CD4-positive, alpha-beta T cell treated with Interleukin-21 for 1 hour (primary cell): ENCODE measurements around the gene DKKL1.

Experiments
- DNase-seq: peaks from one replicate; pipeline ENCODE4 v3.0.0-alpha.2; 2020

The DKKL1 gene

DNA sequence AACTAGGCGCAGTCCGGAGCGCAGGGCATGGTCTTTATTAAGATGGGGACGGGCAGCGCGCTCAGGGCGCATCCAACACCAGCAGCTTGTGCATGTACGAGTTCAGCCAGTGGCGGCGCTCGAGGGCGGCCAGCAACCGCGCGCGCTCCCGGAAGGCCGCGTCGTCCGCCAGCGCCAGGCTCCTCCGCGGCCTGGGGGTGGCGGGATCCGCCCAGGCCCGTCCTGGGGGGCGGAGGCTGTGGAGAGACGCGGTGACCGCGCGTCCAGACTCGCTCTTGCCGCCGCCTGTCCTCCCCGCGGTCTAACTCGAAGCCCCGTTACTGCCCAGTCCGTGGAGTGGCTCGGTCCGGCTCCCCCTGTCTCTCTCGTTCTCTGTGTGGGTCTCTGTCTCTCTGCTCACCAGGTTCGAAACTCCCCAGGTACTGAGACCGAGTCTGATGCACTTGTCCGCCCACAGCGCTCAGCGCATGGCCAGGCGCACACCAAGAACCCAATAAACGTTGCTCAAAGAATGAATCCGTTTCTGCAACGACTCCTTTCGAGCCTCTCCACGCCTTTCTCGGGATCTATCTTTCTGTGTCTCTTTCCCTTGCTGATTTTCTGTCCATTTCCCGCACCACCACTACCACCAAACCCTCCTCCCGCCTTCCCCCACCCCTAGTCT, 58.9 kb downstream of the DKKL1 start:
- peak; percentile 59 for DNase-seq

DNA sequence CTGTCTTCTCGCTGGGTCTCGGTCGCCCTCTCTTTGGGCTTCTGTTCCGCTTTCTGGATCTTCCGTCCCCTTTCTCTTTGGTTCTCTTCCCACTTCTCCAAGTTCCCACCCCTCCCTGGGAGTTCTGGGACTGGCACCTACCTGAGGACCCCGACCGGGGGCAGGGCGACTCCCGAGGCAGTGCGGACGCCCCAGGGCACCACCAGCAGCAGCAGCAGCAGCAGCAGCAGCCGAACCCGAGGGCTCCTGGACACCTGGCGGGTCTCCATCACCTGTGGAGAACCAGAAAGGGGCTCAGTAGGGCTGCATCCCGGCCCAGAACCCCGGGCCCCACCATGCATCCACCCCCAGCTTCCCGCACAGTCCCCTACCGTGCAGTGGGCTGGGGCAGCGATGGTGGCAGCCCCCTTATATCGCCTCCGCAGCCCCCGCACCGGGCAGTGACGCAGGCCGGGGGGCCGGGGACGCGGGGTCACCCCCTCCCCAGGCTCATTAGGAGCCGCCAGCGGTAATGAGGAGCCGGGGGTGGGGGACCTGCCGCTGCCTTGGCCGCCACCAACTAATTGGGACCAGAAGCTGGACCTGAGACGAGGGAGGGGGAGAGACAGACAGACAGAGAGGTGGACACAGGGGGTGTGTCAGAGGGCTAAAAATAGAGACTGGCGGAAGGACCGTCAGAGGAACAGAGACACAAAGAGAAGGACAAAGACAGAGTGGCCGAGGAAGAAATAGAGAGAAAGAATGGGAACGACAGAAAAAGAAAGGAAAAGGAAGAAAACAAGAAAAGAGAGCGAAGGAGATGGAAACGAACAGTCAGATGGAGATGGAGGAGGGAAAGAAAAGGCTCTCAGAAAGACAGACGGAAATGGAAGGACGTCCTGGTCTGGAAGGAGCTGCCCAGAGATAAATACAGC, 59.7 kb downstream of the DKKL1 start, which contains the start of gene PTH2:
Gene PTH2, minus strand, starts transcription at position 371 of the 914 bp plus-strand sequence. Its CDS starts 102 bp downstream, at position 269.
- no peak for DNase-seq

DNA sequence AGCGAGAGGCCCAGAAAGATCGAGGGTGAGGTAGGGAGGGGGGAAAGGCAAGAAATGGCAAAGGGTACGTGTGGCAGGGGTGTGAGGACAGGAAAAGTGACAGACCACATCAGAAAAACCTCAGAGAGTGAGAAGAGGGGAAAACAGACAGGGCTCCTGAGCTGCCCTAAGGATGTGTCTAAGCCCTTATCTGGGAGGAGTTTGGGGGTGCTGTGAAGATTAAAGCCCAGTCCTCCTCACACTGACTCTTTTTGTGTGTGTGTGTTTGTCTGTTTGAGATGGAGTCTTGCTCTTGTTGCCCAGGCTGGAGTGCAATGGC, 60.3 kb downstream of the DKKL1 start:
- peak; percentile 52 for DNase-seq
